Measurements from ENCODE around the gene PELI2.

- no peak for TF ChIP-seq CTCF (IDR thresholded peaks at IDR 0.05)
- TF ChIP-seq POLR2A (IDR thresholded peaks at IDR 0.05): no peak
Measured at GRCh38 chr14:56211084-56211483, 92.9 kb downstream of the PELI2 start.
